Measurements from ENCODE around the gene SDK1.
"Not testable (repeated sequence)": the region's sequence is repeated elsewhere in the genome, so short reads cannot be mapped to it uniquely, and the experiment has no call there.

The SDK1 gene

GRCh38 chr7:4091767-4092166 lies 790.7 kb downstream of the SDK1 start:
- DNase-seq = no peak

GRCh38 chr7:4093035-4093434 lies 792.0 kb downstream of the SDK1 start:
- no peak for DNase-seq

GRCh38 chr7:4093483-4093882 lies 792.4 kb downstream of the SDK1 start:
- DNase-seq = no peak

DNA sequence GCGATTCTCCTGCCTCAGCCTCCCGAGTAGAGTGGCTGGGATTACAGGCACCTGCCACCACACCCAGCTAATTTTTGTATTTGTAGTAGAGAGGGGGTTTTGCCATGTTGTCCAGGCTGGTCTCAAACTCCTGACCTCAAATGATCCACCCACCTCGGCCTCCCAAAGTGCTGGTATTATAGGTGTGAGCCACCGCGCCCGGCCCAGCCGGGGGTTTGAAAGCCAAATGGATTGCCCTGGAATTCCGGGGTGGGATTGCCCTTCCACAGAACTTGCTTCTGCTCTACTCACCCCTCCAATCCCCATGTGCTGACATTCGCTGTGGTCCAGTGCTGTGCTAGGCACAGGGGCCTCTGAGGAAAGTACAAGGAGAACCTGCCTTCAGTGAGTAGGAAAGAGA lies 793.1 kb downstream of the SDK1 start:
- DNase-seq = not testable (repeated sequence)

DNA sequence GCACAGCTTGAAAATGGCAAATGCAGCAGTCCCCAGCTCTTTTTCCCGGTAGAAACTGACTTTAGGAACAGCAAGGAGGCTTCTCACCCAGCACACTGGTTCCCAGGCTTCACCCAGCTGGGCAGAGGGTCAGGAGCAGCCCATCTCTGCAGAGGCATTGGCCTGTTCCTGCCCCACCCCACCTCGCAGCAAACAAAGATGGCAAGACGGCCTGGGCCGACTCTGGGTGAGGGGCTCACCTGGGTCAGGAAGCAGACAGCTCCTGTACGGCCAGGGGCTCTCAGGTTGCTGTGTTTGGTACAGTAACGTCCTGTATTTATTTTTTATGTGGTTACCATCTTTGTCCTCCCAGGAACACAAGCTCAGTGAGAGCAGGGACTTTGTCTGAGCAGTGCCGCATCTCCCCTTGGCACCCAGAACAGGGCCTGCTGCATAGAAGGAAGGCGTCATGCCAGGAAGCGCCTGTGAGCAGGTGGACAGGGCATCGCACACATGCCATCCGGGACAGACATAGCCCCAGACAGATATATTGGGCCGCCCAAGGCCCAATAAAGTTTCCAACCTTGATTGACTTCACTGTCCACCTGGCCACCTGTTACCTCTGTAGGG lies 796.1 kb downstream of the SDK1 start:
- DNase-seq = no peak

DNA sequence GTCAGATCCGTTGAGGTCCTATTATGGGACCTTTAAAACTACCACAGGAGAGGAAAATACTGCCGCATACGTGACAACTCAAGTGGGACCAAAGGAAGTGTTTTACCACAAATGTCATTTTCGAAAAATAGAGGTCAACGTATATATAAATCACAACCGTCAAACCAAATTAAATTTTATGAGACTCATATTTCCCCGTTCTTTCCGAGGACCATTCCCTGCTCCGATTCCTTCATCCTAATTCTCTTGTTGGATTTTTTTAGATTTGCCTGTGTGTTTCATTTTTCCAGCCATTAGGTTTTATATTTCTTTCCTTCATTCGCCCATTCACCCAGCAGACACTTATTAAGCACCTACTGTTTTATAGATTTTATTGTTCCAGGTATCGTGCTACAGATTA lies 797.1 kb downstream of the SDK1 start:
- DNase-seq = no peak

GRCh38 chr7:4099651-4100050 lies 798.6 kb downstream of the SDK1 start:
- DNase-seq = no peak

DNA sequence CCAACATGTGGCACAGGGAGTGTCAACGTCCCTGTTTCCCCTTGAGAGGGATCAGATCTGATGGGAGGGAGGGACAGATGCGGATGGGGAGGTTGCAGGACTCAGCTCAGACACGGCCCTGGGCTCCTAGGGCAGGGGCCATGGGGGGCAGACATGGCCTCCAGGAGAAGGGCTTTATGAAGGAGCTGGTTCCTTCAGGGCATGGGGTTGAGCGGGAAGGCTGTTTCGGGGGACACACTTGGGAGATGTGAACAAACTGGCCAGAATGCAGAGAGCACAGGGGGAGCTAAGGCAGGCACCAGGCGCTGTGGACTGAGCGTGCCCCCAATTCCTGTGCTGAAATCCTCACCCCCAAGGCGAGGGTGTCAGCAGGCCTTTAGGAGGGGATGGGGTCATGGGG lies 799.1 kb downstream of the SDK1 start:
- DNase-seq = no peak

DNA sequence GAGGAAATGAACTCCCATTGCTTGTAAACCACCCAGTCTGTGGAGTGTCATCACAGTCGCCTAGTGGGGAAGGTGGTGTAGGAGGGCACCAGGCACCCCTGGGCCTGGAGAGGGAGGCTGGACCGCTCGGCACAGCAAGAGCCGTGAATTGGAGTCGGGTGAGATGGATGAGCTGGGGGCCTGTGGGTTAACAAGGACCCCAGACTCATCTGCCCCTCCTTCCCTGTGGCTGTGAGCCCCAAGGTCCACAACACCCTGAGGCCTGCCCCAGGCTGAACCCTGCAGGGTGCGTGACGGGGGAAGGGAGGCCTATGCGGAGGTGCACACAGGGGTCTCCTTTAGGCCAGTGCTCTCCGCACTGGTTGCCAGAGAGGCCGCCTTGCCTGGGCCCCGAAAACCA lies 799.6 kb downstream of the SDK1 start:
- no peak for DNase-seq

DNA sequence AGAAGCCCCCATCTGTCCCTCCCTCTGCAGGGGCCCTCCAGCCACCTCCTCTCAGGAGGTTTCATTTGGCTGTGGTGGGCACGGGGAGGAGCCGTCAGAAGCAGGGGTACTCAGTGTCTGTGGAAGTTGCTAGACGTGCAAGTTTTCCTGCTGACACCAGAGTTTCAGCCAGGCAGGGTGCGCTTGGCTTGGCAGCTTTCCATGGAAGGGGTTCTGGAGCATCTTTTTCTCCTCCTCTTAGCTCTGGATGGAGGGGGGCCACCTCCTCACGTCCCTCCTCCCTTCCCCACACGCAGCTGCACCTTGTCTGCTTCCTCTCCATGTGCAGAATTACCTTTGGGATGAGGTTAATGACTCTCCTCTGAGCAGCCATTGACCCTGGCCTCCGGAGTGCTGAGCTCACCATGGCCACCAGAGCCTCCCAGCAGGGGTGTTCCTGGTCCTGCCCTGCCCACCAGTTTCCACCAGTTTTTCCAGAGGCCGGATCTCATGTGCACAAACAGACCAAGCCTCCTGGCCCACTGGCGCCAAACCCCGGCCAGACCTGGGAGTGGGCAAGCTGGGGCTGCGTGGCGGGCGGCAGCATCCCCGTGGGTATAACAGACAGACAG lies 801.3 kb downstream of the SDK1 start:
- DNase-seq = no peak

GRCh38 chr7:4103352-4104091 lies 802.5 kb downstream of the SDK1 start:
- DNase-seq = no peak

DNA sequence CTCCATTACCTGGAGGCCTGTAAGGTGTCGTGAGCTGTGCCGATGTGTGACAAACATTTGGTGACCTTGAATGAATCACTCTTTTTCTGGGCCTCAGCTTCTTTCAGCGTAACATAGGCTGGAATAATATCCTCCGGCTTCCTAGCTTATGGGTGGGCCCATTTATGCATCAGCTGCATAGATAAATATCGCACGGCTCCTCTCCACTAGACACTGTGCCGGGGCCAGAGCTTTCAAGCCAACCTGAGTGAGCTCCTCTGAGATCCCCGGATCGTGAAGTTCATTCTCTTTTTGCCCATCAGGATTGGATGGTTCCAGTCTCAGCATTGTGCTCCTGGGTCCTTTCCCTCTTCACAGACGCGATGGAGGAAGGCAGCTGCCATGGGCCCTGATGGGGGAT lies 806.8 kb downstream of the SDK1 start:
- DNase-seq = no peak

GRCh38 chr7:4108951-4109350 lies 807.9 kb downstream of the SDK1 start:
- no peak for DNase-seq

- no peak for DNase-seq
Measured at GRCh38 chr7:4109481-4110110, 808.5 kb downstream of the SDK1 start.

DNA sequence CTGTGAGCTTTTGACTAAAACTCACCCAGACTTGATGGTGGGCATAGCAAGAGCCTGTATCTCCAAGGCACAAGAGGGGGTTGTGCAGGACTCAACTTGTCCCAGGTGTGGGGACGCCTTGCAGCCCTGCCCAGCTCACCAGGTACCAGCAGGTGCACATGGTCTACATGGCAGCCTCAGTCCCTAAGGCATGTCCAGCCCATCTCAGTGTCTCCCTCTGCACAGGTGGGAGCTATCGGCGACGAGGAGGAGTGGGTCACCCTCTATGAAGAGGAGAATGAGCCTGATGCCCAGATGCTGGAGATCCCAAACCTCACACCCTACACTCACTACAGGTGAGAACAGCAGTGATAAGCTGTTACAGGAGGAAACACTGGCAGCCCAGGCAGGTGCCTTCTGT lies 809.4 kb downstream of the SDK1 start:
- DNase-seq = no peak

- DNase-seq = no peak
Measured at GRCh38 chr7:4111166-4111565, 810.1 kb downstream of the SDK1 start.

DNA sequence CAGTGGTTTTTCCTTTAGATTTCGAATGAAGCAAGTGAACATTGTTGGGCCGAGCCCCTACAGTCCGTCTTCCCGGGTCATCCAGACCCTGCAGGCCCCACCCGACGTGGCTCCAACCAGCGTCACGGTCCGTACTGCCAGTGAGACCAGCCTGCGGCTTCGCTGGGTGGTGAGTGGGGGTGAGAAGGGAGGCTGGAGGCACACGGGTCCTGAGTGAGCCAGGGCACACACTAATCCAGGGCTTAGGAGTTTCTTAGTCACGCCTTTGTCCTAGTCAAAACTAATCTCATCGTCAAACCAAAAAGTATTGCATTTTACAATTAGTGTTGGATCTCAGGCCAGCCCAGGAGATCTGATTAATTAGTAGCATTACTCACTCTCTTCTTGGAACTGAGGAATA lies 812.2 kb downstream of the SDK1 start:
- no peak for DNase-seq

- DNase-seq = no peak
Measured at GRCh38 chr7:4113976-4114375, 812.9 kb downstream of the SDK1 start.

GRCh38 chr7:4115442-4115841 lies 814.4 kb downstream of the SDK1 start:
- no peak for DNase-seq

- no peak for DNase-seq
Measured at GRCh38 chr7:4115941-4116610, 815.0 kb downstream of the SDK1 start.

DNA sequence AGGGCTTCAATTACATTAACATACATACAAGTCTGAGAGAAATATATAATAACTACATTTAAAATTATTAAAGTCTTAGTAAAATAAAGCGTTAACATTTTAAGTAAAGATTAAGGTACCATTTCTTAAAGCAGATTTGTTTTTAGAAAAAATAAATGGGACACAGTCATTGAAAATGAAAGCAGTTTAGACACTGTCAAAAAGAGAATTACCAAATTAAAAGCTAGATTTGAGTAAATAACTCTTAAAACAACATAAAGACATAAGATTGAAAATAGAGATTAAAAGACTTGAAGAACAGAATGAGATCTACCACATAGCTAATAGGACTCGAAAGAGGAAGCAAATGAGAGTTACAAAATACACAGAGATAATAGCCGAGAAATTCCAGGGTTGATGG lies 818.8 kb downstream of the SDK1 start:
- DNase-seq = no peak

GRCh38 chr7:4123346-4123745 lies 822.3 kb downstream of the SDK1 start:
- no peak for DNase-seq

DNA sequence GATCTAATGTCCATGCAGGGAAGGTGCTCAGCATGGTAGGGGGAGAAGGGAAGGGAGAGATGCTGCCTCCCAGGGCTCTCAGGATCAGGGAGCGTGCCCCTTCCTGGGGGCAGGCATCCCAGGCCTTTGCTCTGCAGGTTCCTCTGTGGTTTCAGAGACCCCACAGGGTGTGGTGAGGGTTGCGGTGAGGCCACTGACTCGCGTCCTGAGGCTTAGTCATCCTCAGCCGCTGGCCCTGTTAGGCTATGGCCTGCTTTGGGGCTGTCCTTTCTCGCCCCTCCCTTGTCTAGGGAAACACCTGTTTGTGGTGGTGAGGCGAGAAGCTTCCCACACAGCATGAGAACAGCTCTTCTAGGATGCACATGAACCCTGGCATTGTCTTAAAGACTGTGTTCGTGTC lies 822.8 kb downstream of the SDK1 start:
- no peak for DNase-seq

Measured in NCI-H1436 (cell line).